Cardiac fibroblast (primary cell): Measurements from ENCODE around the gene ZNF662.

Experiments used
- DNase-seq, 2 donors: peaks; one replicate each; pipeline versions ENCODE4 v3.0.0 to v3.0.0-alpha.2; 2010; ENCODE audit warnings: low read depth in 2 of 2
- H3K4me3 ChIP-seq, 2 donors: replicated peaks in 1 of 2; 1 replicate in 1 of 2; 2 replicates in 1 of 2; pipeline ENCODE4 v1.5.1; 2011; ENCODE audit warnings: low read depth in 2 of 2, low read length in 2 of 2, mild to moderate bottlenecking in 2 of 2, moderate library complexity in 1 of 2
- CTCF ChIP-seq: IDR thresholded peaks from one replicate; pipeline ENCODE4 v1.5.1; 2011; ENCODE audit warnings: low read depth, mild to moderate bottlenecking, low read length, inconsistent platforms

The ZNF662 gene

GRCh38 chr3:42957573-42957972 lies 51.6 kb downstream of the ZNF662 start:
- DNase-seq: no peak
- TF ChIP-seq CTCF: no peak
- H3K4me3 ChIP-seq: no peak overlapping the region

GRCh38 chr3:42960282-42960681 lies 54.3 kb downstream of the ZNF662 start:
- no peak for TF ChIP-seq CTCF
- DNase-seq: peak; percentile 9 to 18
- no peak overlapping the region for H3K4me3 ChIP-seq

- DNase-seq: no peak
- TF ChIP-seq CTCF: no peak
- H3K4me3 ChIP-seq: no peak overlapping the region
Observed at GRCh38 chr3:42960786-42961185, 54.8 kb downstream of the ZNF662 start.

GRCh38 chr3:42961633-42962032 lies 55.7 kb downstream of the ZNF662 start:
- TF ChIP-seq CTCF: peak; percentile 51
- peak; percentile 73 to 75 for DNase-seq

GRCh38 chr3:42963269-42963668 lies 57.3 kb downstream of the ZNF662 start:
- TF ChIP-seq CTCF: no peak
- no peak for DNase-seq
- no peak overlapping the region for H3K4me3 ChIP-seq

More at GRCh38 chr3:42961633-42962032, 55.7 kb downstream of the ZNF662 start:
- no peak overlapping the region for H3K4me3 ChIP-seq

- TF ChIP-seq CTCF: no peak
- H3K4me3 ChIP-seq: no peak overlapping the region
- DNase-seq: no peak
Observed at GRCh38 chr3:42964266-42964665, 58.3 kb downstream of the ZNF662 start.
